Ureter (tissue), 1 donor: ENCODE data around the gene TNFRSF21. TPM values are rescaled to one million over a fixed set of nuclear protein-coding genes. Genes with fewer than 3 reads are reported as not detected.

Experiments used
- total RNA-seq: library from RNA; stranded (reverse); gene quantifications from one replicate; pipeline ENCODE4 v1.2.4, GENCODE V29; 2023
- donor health status: DM: yes; HTN: yes; CAD: no.

Gene TNFRSF21
- total RNA-seq, 1 donor from 2014 or later: 267 TPM

Other genes with a start within 250 kb of the TNFRSF21 start
- 137 TPM for gene CD2AP, start 167.9 kb upstream of the TNFRSF21 start, total RNA-seq